TTC549 (cell line): ENCODE results near the gene OTUD4.
A peak's percentile ranks its signal among the peaks of the same experiment; 100 is the strongest.

Experiments used
- FAIRE-seq: peaks from 2 replicates; lab custom pipeline; 2012; peaks lifted over from hg19 to GRCh38; lab: Jason Lieb, UNC

The OTUD4 gene

DNA sequence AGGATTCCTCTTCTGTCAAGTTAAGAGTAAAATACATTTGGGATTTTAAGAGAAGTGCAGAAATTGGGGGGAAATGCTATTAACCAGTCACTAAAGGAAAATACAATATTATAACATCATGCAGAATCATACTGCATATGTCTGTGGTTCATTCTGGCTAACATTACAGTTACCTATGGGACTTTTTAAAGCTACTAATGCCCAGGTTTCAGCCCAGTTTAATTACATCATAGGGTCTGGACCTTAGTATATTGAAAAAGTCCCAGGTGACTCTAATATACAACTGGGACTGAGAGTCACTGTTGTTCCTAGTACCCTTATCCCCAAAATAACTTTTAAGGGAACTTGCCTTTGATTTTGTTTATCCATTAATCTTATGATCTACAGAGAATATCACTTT lies 72.3 kb downstream of the OTUD4 start:
- no peak for FAIRE-seq

DNA sequence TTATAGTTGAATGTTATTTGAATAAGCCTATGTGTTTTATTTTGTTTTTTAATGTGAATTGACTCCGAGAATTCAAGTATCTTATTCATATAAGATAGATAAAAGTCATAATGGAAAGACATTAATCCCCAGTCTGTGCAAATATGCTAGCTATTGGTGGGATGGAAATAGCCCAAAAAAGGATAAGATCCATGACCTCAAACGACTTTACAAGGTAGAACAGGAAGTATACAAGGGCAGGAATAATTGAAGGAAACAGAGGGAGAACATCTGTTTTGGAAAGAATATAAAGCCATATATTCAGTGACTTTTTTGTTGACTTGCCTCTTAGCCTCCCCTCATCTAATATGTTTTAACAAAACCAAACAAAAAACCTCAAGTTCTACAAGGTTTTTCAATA lies 73.3 kb downstream of the OTUD4 start:
- no peak for FAIRE-seq

DNA sequence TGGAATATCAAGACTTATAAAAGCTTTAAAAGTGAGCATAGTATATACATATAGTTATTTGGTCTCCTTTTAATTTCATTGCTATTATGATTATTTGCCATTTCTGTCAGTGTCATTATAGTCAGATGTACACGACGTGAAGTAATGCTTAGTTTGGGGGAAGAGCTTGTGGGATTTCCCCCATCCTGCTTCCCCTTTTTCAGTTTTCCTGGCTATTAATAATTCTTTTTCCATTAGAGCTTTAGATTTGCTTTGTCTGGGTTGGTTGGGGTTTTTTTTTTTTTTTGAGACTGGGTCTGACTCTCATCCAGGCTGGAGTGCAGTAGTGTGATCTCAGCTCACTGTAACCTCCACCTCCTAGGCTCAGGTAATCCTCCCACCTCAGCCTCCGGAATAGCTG lies 76.9 kb downstream of the OTUD4 start:
- FAIRE-seq, result no peak

DNA sequence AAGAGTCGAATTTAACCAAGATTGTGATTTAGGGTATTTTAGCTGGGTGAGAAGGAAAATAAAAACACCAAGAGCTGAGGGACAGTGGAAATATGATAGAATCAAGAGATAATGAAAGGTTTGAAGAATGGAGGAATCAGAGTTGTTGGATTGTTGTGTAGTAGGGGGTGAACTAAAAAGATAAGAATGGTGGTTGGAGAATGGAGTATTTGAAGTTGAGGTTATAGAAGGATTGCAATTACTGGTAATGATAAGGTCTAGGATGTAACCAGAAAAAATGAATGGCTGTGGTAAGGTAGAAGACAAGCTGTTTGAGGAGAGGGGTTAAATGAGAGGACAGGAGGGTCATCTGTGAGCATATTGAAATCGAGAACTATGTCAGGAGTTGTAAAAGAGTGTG lies 77.8 kb downstream of the OTUD4 start:
- no peak for FAIRE-seq

DNA sequence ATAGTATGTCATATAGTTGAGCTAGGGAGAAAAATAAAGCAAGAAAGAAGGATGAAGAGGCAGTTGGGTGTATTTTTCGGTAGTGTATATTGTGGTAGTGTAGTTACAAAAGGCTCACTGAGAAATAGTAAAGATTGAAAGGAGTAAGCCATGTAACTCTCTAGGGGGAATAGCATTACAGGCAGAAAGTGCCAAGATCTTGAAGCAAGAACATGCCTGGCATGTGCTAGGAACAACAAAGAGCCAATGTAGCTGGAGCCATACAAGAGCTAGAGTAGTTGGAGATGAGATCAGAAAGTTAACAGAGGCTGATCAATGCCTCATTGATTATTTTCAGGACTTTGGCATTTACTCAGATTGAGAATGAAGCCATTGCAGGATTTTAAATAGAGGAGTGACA lies 79.3 kb downstream of the OTUD4 start:
- no peak for FAIRE-seq

DNA sequence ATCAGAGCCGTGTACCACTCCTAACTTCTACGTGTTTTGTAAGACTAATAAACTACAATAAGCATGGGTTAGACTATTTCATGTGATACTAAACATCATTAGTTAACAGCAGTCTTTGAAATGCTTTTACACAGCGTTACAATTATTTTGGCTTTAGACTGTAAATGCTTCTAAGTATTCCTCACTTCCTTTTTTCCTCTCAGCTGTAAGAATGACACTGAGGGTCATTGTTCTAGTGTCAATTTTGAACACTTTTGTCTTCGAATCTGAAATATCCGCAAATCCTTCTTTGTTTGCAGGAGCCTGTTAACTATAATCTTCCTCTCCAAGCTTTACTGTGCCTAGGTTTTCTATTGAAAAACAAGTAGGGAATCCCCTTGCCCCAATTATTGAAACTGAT lies 80.7 kb downstream of the OTUD4 start:
- FAIRE-seq, result no peak

DNA sequence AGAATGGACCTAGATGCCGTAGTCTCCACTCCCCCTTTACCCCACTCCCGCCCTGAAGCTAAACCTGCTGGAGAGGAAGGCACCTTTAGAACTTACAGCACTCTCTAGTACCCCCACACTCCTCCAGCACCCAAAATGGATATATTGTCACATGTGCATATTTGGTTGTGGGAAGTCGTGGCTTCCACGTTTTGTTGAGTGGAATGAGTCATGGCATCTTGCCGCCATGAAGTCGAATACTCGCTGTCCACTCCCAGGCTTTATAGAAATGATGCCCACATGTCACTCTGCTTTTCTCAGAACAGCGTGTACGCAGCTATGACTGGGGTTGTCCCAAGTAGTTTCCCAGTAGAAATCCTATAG lies 81.7 kb downstream of the OTUD4 start:
- FAIRE-seq, result no peak

DNA sequence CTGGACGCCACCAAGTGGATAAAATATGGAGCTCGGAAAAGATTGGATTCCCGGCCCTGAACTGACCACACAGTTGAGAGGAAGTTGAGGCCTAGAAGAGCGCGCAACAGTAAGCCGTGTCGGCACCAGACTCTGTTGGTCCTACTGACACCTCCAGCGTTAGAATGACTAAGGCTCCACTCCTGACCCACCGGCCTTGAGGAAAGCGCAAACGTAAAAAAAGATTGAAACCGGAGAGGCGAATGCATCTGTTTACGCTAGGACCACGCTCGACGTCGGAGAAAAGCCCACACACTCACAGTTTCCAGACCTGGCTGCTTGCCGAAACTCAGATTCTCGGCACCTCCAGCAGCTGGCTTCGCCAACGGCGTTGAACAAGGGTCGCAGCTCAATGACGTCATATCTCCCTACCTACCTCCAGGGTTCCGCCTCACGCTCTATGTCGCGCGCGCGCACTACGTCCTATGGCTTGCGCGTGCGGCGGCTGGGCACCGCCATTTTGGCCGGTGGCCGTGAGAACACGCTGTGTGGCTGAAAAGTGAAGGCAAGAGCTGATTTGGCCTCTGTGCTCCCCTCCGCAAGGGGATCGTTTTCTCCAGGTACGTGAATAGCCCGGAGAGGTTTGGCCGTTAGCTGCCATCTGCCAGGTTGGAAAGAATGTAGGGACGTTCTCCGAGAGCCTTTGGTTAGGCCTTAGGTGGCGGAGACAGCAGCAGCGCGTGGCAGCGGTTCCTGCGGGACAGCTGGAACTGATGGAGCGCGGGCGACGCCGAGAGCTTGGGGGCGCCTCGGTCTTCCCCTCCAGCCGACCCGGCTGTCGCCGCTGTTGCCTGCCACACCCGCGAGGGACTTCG lies 82.3 kb downstream of the OTUD4 start, which contains the start of the genes ABCE1 and ANAPC10:
Gene ABCE1 (plus strand): TSS at position 491 of the 854 bp plus-strand sequence. CDS start 6,102 bp downstream, outside the sequence.
Gene ANAPC10 (minus strand): TSS at position 376 of the 854 bp plus-strand sequence. CDS start 2,097 bp downstream, outside the sequence.
- FAIRE-seq, result peak; percentile 78

DNA sequence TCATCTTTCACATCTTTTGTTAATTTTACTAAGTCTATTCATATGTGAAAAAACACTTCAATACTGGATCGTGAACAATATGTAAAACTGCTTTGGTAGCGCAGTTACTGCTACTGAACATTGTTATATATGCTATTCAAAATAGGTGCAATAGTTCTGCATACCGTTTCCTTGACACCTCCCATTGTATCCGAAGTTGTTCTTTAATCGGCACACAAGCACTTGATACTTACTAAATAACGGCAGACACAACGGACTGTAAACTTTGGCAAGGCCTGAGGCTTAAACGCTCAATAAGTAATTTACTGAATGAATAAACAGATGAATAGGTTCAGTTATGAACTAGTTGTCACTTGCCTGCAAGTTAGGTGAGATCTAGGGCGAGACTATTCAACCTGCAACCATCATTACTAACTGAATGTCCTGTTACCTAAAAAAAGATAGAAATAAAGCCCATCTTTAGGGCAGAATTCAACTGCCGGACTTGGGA lies 83.0 kb downstream of the OTUD4 start:
- FAIRE-seq, result no peak

DNA sequence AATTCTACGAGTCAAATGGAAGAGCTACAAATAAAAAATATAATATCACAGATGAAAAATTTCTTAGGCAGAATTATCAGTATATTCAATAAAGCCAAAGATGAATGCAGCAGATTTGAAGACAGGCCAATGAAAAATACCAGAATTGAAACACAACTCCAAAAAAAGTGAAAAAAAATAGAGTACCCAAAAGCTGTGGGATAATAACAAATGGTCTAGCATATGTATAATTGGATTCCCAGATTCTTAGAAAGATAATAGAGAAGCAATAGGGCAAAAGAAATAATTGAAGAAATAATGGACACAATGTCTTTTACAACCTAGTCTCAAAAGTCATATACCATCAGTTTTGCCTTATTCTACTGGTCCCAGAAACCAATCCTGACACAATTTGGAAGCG lies 86.8 kb downstream of the OTUD4 start:
- FAIRE-seq, result no peak

DNA sequence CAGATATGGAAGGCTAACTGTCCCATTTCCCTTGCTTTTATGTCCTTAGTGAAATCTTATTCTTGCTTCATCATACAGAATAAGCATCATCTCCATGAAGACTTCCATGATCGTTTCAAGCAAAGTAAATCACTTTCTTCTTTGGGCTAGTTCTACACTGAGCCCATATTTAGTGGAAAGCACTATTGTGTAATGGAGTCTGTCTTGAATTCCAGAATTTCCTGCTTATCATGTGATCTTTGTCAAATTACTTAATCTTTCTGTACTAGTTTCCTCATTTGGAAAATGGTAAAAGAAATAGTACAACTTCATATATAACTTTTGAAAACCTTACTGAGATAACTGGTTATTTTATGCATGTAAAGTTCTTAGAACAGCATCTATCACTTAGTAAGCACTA lies 90.0 kb downstream of the OTUD4 start:
- no peak for FAIRE-seq

DNA sequence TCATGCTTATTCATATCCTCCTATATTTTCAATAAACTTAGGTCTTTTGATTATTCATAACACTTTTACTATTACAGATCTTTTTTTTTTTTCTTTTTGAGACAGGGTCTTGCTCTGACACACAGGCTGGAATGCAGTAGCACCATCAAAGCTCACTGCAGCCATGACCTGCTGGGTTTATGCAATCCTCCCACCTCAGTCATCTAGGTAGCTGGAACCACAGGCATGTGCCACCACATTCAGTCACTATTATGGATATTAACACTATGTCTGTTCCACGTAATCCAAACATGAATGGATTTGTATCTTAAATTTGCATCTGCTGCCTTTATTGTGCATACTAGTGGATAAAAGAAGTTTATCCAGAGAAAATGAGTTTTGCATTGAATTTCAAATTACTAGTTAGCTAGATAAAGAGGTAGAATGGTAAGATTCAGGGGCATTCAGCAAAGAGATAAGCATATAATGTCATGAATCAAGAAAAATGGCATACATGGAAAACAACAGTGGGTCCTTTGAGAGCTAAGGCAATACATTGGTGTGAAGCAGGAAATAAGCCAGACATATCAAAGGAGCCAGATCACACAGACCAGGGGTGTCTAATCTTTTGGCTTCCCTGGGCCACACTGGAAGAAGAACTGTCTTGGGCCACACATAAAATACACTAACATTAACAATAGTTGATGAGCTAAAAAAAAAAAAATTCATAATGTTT lies 96.3 kb downstream of the OTUD4 start:
- no peak for FAIRE-seq
